ENCODE measurements around the gene EPHA5. TPM values are rescaled to one million over a fixed set of nuclear protein-coding genes. Genes with fewer than 3 reads are reported as not detected.

Gene EPHA5
- total and polyA plus RNA-seq, 9 of the 15 experiments (the other 6 are each of a cell fraction or from before 2014, with no cell fraction given) = 0.04 TPM; not detected in 8

DNA sequence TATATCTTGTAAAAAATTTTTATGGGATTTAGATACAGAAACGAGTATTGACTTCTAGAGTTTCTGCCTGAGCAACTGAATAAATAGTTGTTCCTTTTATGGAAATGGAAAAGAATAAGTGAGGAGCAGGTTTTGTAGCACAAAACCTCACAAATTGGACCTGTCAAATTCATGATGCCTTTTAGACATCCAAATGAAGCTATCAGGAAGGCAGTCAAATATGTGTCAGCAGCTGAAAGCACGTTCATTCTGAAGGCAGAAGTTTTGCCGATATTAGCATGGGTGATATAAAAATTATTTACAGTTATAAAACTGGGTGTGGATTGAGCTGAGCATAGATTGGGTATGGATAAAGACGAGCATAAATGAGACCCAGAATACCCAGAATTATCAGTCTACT, 374.0 kb downstream of the EPHA5 start (continued):
- TF ChIP-seq, protein P1, sequence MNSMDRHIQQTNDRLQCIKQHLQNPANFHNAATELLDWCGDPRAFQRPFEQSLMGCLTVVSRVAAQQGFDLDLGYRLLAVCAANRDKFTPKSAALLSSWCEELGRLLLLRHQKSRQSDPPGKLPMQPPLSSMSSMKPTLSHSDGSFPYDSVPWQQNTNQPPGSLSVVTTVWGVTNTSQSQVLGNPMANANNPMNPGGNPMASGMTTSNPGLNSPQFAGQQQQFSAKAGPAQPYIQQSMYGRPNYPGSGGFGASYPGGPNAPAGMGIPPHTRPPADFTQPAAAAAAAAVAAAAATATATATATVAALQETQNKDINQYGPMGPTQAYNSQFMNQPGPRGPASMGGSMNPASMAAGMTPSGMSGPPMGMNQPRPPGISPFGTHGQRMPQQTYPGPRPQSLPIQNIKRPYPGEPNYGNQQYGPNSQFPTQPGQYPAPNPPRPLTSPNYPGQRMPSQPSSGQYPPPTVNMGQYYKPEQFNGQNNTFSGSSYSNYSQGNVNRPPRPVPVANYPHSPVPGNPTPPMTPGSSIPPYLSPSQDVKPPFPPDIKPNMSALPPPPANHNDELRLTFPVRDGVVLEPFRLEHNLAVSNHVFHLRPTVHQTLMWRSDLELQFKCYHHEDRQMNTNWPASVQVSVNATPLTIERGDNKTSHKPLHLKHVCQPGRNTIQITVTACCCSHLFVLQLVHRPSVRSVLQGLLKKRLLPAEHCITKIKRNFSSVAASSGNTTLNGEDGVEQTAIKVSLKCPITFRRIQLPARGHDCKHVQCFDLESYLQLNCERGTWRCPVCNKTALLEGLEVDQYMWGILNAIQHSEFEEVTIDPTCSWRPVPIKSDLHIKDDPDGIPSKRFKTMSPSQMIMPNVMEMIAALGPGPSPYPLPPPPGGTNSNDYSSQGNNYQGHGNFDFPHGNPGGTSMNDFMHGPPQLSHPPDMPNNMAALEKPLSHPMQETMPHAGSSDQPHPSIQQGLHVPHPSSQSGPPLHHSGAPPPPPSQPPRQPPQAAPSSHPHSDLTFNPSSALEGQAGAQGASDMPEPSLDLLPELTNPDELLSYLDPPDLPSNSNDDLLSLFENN (IDR thresholded peaks at IDR 0.05; ENCODE audit: low read depth in 2 of 2, low read length in 2 of 2) = no peak
- no peak for TF ChIP-seq DDX20 (tag; IDR thresholded peaks at IDR 0.05; ENCODE audit: low read depth)
- no peak for TF ChIP-seq ARID1B (IDR thresholded peaks at IDR 0.05)
- TF ChIP-seq, protein P2, sequence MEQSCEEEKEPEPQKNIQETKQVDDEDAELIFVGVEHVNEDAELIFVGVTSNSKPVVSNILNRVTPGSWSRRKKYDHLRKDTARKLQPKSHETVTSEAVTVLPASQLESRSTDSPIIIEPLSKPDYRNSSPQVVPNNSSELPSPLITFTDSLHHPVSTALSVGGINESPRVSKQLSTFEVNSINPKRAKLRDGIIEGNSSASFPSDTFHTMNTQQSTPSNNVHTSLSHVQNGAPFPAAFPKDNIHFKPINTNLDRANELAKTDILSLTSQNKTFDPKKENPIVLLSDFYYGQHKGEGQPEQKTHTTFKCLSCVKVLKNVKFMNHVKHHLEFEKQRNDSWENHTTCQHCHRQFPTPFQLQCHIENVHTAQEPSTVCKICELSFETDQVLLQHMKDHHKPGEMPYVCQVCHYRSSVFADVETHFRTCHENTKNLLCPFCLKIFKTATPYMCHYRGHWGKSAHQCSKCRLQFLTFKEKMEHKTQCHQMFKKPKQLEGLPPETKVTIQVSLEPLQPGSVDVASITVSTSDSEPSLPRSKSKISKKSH (CRISPR knock-in tag; IDR thresholded peaks at IDR 0.05) = no peak

DNA sequence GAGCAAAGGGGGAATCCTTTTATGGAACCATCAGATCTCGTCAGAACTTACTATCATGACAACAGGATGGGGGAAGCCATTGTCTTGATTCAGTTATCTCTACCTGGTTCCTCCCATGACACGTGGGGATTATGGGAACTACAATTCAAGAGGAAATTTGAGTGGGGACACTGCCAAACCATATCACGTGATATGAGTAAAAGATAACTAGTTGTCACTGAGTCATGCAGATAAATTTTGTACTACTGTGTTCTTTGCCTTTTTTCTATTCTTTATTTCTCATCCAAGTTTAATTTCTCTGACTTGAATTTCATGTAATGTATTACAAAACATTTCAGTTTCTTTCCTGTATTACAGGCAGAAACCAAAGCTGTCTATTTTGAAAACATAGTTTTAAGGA, 383.2 kb downstream of the EPHA5 start:
- H3K4me1 ChIP-seq (replicated peaks in 1 of 2; ENCODE audit: control insufficient read depth in 2 of 2, insufficient read depth in 2 of 2, low read length in 2 of 2) = no peaks in the 10 kb centered on the region
- no peaks in the 10 kb centered on the region; the same call in 1 of the 2 replicates for H3K9me3 ChIP-seq (replicated peaks; ENCODE audit: control insufficient read depth, insufficient read depth, low read depth, low read length)
- FAIRE-seq = no peak
- H3K4me2 ChIP-seq (ENCODE audit: insufficient read depth, low read length) = no peak overlapping the region
- in situ Hi-C loops (cut with MboI) = no loop called here
- no peak overlapping the region for H3K4me3 ChIP-seq
- H3K27ac ChIP-seq (ENCODE audit: extremely low read depth, low read depth, low read length) = no peak overlapping the region
- ChIA-PET CTCF (ENCODE audit: low intra/inter-chr PET ratio) (no interaction called here), POLR2A (no interaction called here)
- H2AFZ ChIP-seq (ENCODE audit: low read depth, low read length) = no peak overlapping the region
- H4K20me1 ChIP-seq (replicated peaks; ENCODE audit: control insufficient read depth, insufficient read depth, low read length) = no peaks in the 10 kb centered on the region
- no peaks in the 10 kb centered on the region for H3K79me2 ChIP-seq (ENCODE audit: control insufficient read depth, insufficient read depth, low read length)
- no peaks in the 10 kb centered on the region for H3K27me3 ChIP-seq (ENCODE audit: control insufficient read depth in 2 of 2, insufficient read depth in 2 of 2, low read length in 2 of 2)
- no peaks in the 10 kb centered on the region for H3K36me3 ChIP-seq (ENCODE audit: control insufficient read depth, insufficient read depth, low read length)
- no peaks in the 10 kb centered on the region for H3K9me1 ChIP-seq (ENCODE audit: control insufficient read depth, insufficient read depth, low read length)
- 0% methylated on average over 3 of the region's 3 CpGs for WGBS (ENCODE audit: insufficient coverage, low coverage, missing lambda C conversion rate)
- peak in 1 of 4 experiments; percentile 0 for DNase-seq (ENCODE audit: extremely low read depth in 1 of 4, low spot score in 3 of 4)
- no peak overlapping the region for H3K9ac ChIP-seq (ENCODE audit: insufficient read depth in 1 of 2, low read depth in 2 of 2, low read length in 2 of 2)
- TF ChIP-seq DACH1 (IDR thresholded peaks at IDR 0.05; ENCODE audit: partially characterized antibody) = no peak
- TF ChIP-seq, protein P3, sequence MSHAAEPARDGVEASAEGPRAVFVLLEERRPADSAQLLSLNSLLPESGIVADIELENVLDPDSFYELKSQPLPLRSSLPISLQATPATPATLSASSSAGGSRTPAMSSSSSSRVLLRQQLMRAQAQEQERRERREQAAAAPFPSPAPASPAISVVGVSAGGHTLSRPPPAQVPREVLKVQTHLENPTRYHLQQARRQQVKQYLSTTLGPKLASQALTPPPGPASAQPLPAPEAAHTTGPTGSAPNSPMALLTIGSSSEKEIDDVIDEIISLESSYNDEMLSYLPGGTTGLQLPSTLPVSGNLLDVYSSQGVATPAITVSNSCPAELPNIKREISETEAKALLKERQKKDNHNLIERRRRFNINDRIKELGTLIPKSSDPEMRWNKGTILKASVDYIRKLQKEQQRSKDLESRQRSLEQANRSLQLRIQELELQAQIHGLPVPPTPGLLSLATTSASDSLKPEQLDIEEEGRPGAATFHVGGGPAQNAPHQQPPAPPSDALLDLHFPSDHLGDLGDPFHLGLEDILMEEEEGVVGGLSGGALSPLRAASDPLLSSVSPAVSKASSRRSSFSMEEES (CRISPR knock-in tag; IDR thresholded peaks at IDR 0.05) = peak; percentile 74
- no peak for TF ChIP-seq ZNF561 (CRISPR knock-in tag; conservative IDR thresholded peaks at IDR 0.05)
- intact Hi-C loops (cut with micrococcal nuclease) = no loop called here
- no TSS peak for BruUV-seq (replicated peaks)
- no peak for ATAC-seq

Measured in K562 (cell line).